PC-9 (cell line): ENCODE data around the gene POLA1. TPM values are rescaled to one million over a fixed set of nuclear protein-coding genes. Genes with fewer than 3 reads are reported as not detected.

Source experiments
- BruUV-seq: library from RNA; stranded (reverse); fragments of 400-500 nt; replicated peaks from 2 replicates; lab custom pipeline; 2021; lab: Mats Ljungman, UMichigan
- CTCF ChIA-PET: fragments of 300-600 bp; sonication (Branson Sonifier 250); formaldehyde crosslinking; loops from one replicate; lab custom pipeline; 2022; ENCODE audit warnings: antibody characterized with exemption; lab: Charles Lee
- POLR2A ChIA-PET: fragments of 300-600 bp; sonication (Branson Sonifier 250); formaldehyde crosslinking; loops from one replicate; lab custom pipeline; 2022; ENCODE audit warnings: antibody characterized with exemption; ENCODE audit not compliant: unreplicated experiment; lab: Charles Lee
- DNase-seq, 2 experiments: peaks; one replicate each; pipeline versions ENCODE4 v3.0.0 to v3.0.0-alpha.2; 2015 to 2022; ENCODE audit warnings: mixed read lengths in 1 of 2
- H2AFZ ChIP-seq: fragments of 200-600 bp; sonication (generic); 2 replicates; pipeline ENCODE4 v1.8.1; 2017; ENCODE audit warnings: antibody characterized with exemption
- H3F3A ChIP-seq: fragments of 200-600 bp; sonication (generic); 2 replicates; pipeline ENCODE4 v1.8.1; 2017; ENCODE audit warnings: antibody characterized with exemption, mild to moderate bottlenecking, low read depth; ENCODE audit not compliant: insufficient read depth
- H3K27ac ChIP-seq: fragments of 200-600 bp; sonication (generic); 2 replicates; pipeline ENCODE4 v1.6.1; 2016; ENCODE audit warnings: mixed run types
- H3K27me3 ChIP-seq: fragments of 200-600 bp; sonication (generic); 2 replicates; pipeline ENCODE4 v1.6.1; 2016; ENCODE audit warnings: low read depth, mixed run types; ENCODE audit not compliant: insufficient read depth
- H3K36me3 ChIP-seq: fragments of 200-600 bp; sonication (generic); 2 replicates; pipeline ENCODE4 v1.6.1; 2016; ENCODE audit warnings: low read depth, mixed run types
- H3K4me1 ChIP-seq: fragments of 200-600 bp; sonication (generic); replicated peaks from 2 replicates; pipeline ENCODE4 v1.6.1; 2016; ENCODE audit warnings: mixed run types; ENCODE audit not compliant: insufficient read depth
- H3K4me2 ChIP-seq: fragments of 200-600 bp; sonication (generic); 2 replicates; pipeline ENCODE4 v1.6.1; 2017; ENCODE audit warnings: mixed run types
- H3K4me3 ChIP-seq: fragments of 200-600 bp; sonication (generic); 2 replicates; pipeline ENCODE4 v1.6.1; 2016; ENCODE audit warnings: mixed run types
- H3K79me2 ChIP-seq: fragments of 200-600 bp; sonication (generic); 2 replicates; pipeline ENCODE4 v1.6.1; 2017; ENCODE audit warnings: low read depth, mixed run types
- H3K9me2 ChIP-seq: fragments of 200-600 bp; sonication (generic); 2 replicates; pipeline ENCODE4 v1.8.1; 2017; ENCODE audit warnings: mild to moderate bottlenecking; ENCODE audit not compliant: insufficient read depth
- H3K9me3 ChIP-seq: fragments of 200-600 bp; sonication (generic); 2 replicates; pipeline ENCODE4 v1.8.1; 2016; ENCODE audit warnings: low read depth; ENCODE audit not compliant: insufficient read depth
- H4K20me1 ChIP-seq: fragments of 200-600 bp; sonication (generic); 2 replicates; pipeline ENCODE4 v1.8.1; 2017; ENCODE audit not compliant: insufficient read depth
- EZH2 ChIP-seq: fragments of 200-600 bp; sonication (generic); IDR thresholded peaks from 2 replicates; pipeline ENCODE4 v1.8.0; 2017; ENCODE audit warnings: antibody characterized with exemption, low read depth
- intact Hi-C: fragments of 100-400 bp; cut with micrococcal nuclease; formaldehyde crosslinking; loops from one replicate; pipeline ENCODE4 v1.10.0; 2022; ENCODE audit not compliant: unreplicated experiment
- total RNA-seq: library from RNA; stranded (reverse); gene quantifications from 2 replicates; pipeline ENCODE4 v1.2.3, GENCODE V29; 2021
- TF ChIP-seq, protein P1 (sequence below): fragments of 200-600 bp; sonication (generic); conservative IDR thresholded peaks from 2 replicates; pipeline ENCODE4 v1.6.1; 2017; ENCODE audit warnings: mixed run types, antibody characterized with exemption, mild to moderate bottlenecking, moderate library complexity

Gene POLA1
- total RNA-seq, 1 experiment from 2014 or later = 24.6 TPM

DNA sequence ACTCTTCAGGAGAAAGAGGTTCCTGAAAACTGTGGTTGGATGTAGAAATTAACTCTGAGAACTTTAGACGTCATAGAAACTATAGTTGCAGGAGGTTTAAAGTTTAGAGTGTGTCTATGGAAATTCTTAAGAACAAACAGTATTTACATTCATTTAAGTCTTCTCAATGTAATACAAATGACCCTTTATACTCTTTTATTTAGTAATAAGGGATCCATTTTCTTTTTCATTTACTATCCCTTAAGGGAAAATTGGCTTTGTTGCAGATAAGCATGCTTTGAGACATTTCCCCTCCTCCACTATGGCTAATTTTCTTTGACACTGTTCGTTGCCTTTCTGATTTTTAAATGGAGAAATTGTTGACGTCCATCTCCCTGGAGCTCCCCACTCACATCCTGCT lies 96.4 kb downstream of the POLA1 start:
- no peak for DNase-seq
- no peaks in the 10 kb centered on the region for H3K27me3 ChIP-seq
- intact Hi-C loops = no loop called here
- no peak for TF ChIP-seq EZH2
- TF ChIP-seq, protein P1, sequence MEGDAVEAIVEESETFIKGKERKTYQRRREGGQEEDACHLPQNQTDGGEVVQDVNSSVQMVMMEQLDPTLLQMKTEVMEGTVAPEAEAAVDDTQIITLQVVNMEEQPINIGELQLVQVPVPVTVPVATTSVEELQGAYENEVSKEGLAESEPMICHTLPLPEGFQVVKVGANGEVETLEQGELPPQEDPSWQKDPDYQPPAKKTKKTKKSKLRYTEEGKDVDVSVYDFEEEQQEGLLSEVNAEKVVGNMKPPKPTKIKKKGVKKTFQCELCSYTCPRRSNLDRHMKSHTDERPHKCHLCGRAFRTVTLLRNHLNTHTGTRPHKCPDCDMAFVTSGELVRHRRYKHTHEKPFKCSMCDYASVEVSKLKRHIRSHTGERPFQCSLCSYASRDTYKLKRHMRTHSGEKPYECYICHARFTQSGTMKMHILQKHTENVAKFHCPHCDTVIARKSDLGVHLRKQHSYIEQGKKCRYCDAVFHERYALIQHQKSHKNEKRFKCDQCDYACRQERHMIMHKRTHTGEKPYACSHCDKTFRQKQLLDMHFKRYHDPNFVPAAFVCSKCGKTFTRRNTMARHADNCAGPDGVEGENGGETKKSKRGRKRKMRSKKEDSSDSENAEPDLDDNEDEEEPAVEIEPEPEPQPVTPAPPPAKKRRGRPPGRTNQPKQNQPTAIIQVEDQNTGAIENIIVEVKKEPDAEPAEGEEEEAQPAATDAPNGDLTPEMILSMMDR = no peak
- H3F3A ChIP-seq = no peaks in the 10 kb centered on the region
- ChIA-PET POLR2A (no interaction called here), CTCF (no interaction called here)
- BruUV-seq = no TSS peak
- no peak overlapping the region for H3K27ac ChIP-seq
- H2AFZ ChIP-seq = no peak overlapping the region
- H3K79me2 ChIP-seq = no peaks in the 10 kb centered on the region
- no peaks in the 10 kb centered on the region for H3K9me2 ChIP-seq
- H4K20me1 ChIP-seq = no peaks in the 10 kb centered on the region
- no peaks in the 10 kb centered on the region for H3K36me3 ChIP-seq
- no peaks in the 10 kb centered on the region for H3K9me3 ChIP-seq
- H3K4me1 ChIP-seq = no peaks in the 10 kb centered on the region
- no peak overlapping the region for H3K4me3 ChIP-seq
- H3K4me2 ChIP-seq = no peak overlapping the region

DNA sequence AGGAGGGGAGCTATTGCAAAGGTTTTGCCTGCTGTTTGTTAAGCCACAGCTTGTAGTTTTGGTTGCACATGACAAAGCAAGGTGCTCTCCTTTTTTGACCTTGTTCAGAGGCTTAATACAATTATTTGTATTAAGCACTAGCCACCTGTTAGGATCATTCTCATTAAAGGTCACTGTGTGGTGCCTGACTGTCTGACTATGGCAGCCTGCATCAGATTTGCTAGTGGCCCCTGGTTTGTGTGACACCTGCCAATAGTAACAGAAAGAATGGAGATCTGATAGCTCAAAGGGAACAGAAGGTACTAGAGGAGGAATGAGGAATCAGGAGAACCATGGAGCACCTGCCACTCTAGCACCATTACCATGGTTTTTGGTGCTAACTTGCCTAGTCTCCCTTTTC lies 102.5 kb downstream of the POLA1 start:
- intact Hi-C loops = no loop called here
- Histone ChIP-seq H3K27me3 (no peaks in the 10 kb centered on the region), H3K4me1 (no peaks in the 10 kb centered on the region), H3K4me3 (no peak overlapping the region), H3K9me2 (no peaks in the 10 kb centered on the region), H2AFZ (no peak overlapping the region), H3K4me2 (no peak overlapping the region), H3K27ac (no peak overlapping the region), H3K9me3 (no peaks in the 10 kb centered on the region), H4K20me1 (no peaks in the 10 kb centered on the region), H3F3A (no peaks in the 10 kb centered on the region), H3K36me3 (no peaks in the 10 kb centered on the region), H3K79me2 (no peaks in the 10 kb centered on the region)
- DNase-seq = no peak
- CTCF ChIA-PET = no interaction called here
- no TSS peak for BruUV-seq
- TF ChIP-seq, protein P1 = no peak
- no peak for TF ChIP-seq EZH2
- POLR2A ChIA-PET = no interaction called here

DNA sequence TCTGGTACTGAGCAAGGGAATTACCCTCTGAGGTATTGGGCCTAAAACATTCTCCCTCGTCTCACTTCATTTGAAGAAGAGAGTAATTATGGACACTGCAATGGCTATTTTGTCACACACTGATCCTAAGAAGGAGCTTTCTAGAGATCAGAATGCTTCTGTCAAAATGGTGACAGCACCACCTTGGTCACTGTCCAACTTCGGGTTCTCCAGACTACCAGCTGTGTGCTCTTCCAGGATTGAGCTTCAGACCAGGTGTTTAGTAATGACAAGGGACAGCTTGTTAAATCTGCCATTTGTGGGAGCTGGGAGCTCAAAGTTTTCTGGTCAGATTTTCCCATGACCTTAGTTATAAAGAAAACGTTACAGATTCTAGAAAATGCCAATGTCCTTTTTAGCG lies 105.4 kb downstream of the POLA1 start:
- Histone ChIP-seq H3K9me2 (no peaks in the 10 kb centered on the region), H3K27ac (no peak overlapping the region), H2AFZ (no peak overlapping the region), H3K79me2 (no peaks in the 10 kb centered on the region), H4K20me1 (no peaks in the 10 kb centered on the region), H3K27me3 (no peaks in the 10 kb centered on the region), H3K4me1 (no peaks in the 10 kb centered on the region), H3F3A (no peaks in the 10 kb centered on the region), H3K4me3 (no peak overlapping the region), H3K4me2 (no peak overlapping the region), H3K36me3 (no peaks in the 10 kb centered on the region), H3K9me3 (no peaks in the 10 kb centered on the region)
- ChIA-PET POLR2A (no interaction called here), CTCF (no interaction called here)
- BruUV-seq = no TSS peak
- DNase-seq = no peak
- TF ChIP-seq EZH2 = no peak
- TF ChIP-seq, protein P1 = no peak
- intact Hi-C loops = no loop called here
